GM10248 (cell line): Measurements from ENCODE around the gene KLHL6.

Source experiments
- CTCF ChIA-PET: fragments of 300-600 bp; sonication (Branson Sonifier 250); formaldehyde crosslinking; extraction: SDS; loops from one replicate; lab custom pipeline; 2021; ENCODE audit warnings: antibody characterized with exemption; lab: Yijun Ruan, JAX
- POLR2A ChIA-PET: fragments of 350-650 bp; sonication (Branson Sonifier 250); formaldehyde crosslinking; extraction: SDS; loops from one replicate; lab custom pipeline; 2020; ENCODE audit warnings: antibody characterized with exemption; lab: Yijun Ruan, JAX
- DNase-seq: peaks from one replicate; pipeline ENCODE4 v3.0.0; 2012; ENCODE audit errors: extremely low spot score
- TF ChIP-seq, protein P1 (sequence below): IDR thresholded peaks from 2 replicates; pipeline ENCODE4 v1.5.1; 2012; ENCODE audit warnings: mild to moderate bottlenecking, low read depth; ENCODE audit errors: extremely low read depth, missing control alignments, control extremely low read depth

KLHL6 gene

DNA sequence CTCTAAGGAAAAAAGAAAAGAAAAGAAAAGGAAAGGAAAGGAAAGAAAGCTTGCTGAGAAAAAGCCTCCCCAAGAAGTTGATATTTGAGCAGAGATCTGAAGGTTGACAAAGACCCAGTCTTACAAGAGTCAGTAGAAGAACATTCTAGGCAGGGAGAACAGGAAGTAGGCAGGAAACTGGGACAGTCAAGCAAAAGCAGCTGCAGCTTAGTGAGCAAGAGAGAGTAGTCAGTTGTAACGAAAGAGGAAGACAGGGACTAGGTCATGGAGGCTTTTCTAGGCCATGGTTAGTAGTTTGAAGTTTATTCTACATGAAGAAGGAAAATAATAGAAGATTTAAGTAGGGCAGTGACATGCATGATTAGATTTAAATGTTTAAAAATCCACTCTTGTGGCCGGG is 31.8 kb upstream of the KLHL6 start:
- TF ChIP-seq, protein P1, sequence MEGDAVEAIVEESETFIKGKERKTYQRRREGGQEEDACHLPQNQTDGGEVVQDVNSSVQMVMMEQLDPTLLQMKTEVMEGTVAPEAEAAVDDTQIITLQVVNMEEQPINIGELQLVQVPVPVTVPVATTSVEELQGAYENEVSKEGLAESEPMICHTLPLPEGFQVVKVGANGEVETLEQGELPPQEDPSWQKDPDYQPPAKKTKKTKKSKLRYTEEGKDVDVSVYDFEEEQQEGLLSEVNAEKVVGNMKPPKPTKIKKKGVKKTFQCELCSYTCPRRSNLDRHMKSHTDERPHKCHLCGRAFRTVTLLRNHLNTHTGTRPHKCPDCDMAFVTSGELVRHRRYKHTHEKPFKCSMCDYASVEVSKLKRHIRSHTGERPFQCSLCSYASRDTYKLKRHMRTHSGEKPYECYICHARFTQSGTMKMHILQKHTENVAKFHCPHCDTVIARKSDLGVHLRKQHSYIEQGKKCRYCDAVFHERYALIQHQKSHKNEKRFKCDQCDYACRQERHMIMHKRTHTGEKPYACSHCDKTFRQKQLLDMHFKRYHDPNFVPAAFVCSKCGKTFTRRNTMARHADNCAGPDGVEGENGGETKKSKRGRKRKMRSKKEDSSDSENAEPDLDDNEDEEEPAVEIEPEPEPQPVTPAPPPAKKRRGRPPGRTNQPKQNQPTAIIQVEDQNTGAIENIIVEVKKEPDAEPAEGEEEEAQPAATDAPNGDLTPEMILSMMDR = no peak
- ChIA-PET CTCF (no interaction called here), POLR2A (no interaction called here)
- DNase-seq = no peak

DNA sequence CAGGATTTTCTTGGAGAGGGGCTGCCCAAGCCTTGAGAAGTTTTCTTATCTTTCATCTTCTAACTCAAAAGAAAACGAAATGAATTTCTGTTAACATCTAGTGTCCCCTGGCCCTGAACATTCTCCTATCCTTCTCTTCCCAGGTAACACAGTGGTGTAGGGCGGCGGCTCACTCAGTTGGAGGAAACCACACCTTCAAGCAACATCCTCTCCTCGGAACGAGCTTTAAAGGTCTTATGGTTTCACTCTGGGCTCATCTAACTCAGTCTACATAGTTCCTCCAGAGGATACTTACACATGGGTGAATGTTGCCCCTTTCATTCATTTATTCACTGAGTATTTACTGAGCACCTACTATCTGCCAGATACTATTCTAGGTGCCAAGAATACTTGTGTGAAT is 31.0 kb upstream of the KLHL6 start:
- TF ChIP-seq, protein P1 = no peak
- ChIA-PET CTCF (no interaction called here), POLR2A (no interaction called here)
- DNase-seq = no peak

DNA sequence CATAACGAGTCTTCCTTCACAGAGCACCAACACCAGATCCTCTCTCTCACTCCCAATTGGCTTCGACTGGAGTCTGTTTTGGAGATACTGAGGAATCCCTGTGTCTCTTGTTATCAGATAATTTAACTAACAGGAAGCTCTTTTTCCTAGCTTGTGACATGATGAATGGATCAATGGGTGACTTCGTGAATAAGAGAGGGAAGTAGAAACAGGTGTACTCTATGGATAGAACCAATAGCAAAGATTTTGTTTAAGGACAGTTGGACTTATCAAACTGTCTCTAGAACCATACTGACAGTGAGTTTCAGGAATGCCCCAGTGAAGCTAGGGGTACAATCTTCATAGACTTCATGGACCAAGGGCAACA is 29.4 kb upstream of the KLHL6 start:
- ChIA-PET CTCF (interaction anchor here (1.2 kb wide), 1 partner anchor 102 kb away, joined by 5 read pairs; no protein-coding TSS in a partner anchor), POLR2A (no interaction called here)
- TF ChIP-seq, protein P1 = no peak
- DNase-seq = no peak

DNA sequence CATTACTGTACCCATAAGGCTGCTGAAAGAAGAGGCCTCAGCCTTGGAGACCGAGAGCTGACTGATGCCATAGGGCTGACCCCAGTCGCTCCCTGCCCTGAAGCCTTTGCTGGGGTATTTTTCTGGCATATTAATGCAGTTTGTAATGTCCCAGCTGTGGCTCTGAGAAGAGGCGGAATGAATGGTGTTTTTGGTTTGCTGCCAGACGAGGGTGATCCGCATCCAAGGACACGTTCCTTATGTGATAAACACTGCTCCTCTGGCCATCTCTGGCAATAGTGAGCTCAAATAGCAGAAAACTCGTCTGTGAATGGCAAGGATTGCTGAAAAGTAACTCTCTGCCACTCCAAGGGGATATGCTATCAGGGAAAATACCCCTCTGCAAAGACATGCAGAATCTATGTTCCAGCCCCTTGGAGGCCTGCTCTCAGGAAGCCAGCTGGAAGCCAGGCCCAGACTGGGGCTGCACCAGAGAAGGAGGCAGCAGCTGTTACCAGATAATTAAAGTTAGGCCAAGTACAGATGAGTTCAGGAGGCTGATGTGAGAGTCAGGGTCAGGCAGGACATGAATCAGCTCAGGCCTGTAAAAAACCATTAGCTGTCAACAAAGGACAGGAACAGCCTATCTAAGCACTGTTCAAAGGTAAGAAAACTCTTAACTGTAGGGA is 28.9 kb upstream of the KLHL6 start:
- POLR2A ChIA-PET = no interaction called here
- no peak for DNase-seq
- CTCF ChIA-PET = interaction anchor here (1.2 kb wide), 1 partner anchor 101 kb away, joined by 5 read pairs; no protein-coding TSS in a partner anchor
- TF ChIP-seq, protein P1 = no peak

DNA sequence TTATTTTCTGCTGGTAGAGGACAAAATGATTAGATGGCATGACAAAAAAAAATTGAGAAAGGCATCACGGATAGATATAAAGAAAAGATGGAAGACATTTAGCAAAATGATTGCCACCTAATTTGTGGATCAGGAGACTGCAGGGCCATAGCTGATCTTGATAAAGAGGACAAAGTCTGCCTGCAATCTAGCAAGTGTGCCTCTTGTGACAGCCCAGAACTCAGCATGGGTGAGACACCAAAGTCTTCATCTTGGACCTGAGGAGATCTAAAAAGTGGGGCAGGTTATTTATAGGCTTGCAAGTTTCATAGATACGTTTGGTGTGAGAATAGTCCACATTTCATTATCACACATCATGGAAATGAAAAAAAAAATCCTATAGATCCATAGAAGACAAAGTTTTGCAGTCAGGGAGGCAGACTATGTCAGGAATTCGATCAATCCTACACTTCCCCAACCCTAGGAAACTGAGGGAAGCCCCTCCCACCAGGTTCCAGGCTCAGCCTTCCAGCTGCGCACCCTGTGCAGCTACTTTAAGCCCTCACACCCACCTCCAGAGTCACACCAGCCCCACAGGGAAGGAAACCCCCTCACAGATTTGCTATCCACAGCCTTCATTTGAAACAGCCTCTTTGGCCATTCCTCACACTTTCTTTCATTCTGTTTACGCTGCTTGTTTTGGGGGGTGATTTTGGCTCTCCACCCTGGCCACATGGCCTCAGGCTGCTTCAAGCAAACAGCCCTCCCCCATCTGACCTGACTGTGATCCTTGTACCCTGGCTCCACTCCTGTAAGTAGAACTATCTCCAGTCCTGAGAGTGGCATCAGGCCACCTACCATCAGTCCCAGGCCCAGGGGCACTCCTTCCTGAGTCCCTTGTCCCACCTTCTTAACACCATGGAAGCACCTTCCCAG is 28.1 kb upstream of the KLHL6 start:
- TF ChIP-seq, protein P1 = no peak
- DNase-seq = no peak
- ChIA-PET POLR2A (no interaction called here), CTCF (interaction anchor here (1.2 kb wide), 1 partner anchor 101 kb away, joined by 5 read pairs; no protein-coding TSS in a partner anchor)

DNA sequence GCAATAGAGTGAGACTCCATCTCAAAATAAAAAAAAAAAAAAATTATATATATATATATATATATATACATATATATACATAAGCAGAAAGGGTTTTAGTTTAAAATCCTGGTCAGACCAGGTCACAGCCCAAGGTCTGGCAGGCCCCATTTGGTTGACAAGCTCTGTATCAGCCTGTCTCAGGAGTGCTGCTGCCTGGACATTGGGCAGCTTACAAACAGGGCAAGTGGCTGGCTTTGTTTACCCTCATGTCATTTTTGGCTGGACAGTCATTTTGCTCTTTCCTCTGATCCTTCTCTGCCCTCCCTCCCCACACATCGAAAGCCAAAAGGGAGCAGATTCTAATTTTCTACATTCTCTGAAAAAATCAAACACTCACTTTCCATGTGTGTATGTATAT is 26.7 kb upstream of the KLHL6 start:
- ChIA-PET POLR2A (no interaction called here), CTCF (interaction anchor here (0.7 to 3.1 kb wide), 7 partner anchors 9 to 185 kb away, joined by 3 to 16 read pairs (median 6); no protein-coding TSS in a partner anchor)
- DNase-seq = no peak
- TF ChIP-seq, protein P1 = no peak
